Activated T-cell treated with anti-CD3 and anti-CD28 coated beads for 48 hours (primary cell): ENCODE data around the gene BLM.
"Not testable (repeated sequence)": the region's sequence is repeated elsewhere in the genome, so short reads cannot be mapped to it uniquely, and the experiment has no call there.

ENCODE experiments used
- DNase-seq: peaks from one replicate; pipeline ENCODE4 v3.0.0-alpha.2; 2020; ENCODE audit warnings: low read depth

BLM gene

DNA sequence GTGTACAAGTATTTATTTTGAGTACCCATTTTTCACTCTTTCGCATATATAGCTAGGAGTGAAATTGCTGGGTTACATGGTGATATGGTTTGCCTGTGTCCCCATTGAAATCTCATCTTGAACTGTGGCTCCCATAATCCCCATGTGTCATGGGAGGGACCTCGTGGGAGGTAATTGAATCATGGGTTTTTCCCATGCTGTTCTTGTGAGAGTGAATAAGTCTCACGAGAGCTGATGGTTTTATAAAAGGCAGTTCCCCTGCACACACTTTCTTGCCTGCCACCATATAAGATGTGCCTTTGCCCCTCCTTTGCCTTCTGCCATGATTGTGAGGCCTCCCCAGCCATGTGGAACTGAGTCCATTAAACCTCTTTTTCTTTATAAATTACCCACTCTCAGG is 23.4 kb downstream of the BLM start:
- not testable (repeated sequence) for DNase-seq

- DNase-seq: no peak
Measured at GRCh38 chr15:90742087-90742486, 24.9 kb downstream of the BLM start.

DNA sequence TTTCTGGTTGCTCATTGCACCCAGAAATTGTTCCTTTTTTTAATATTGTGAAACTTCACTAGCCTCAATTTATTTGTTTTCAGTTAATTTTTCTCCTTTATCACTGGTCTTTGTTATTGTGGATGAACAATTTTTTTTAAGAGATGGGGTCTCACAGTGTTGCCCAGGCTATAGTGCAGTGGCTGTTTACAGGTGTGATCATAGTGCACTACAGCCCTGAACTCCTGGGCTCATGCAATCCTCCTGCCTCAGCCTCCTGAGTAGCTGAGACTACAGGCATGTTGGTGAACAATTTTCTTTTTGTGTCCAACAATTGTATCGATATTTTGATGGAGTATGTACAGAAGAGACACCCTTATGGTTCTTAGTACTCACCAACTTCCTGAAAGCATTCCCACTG is 26.3 kb downstream of the BLM start:
- DNase-seq: no peak

DNA sequence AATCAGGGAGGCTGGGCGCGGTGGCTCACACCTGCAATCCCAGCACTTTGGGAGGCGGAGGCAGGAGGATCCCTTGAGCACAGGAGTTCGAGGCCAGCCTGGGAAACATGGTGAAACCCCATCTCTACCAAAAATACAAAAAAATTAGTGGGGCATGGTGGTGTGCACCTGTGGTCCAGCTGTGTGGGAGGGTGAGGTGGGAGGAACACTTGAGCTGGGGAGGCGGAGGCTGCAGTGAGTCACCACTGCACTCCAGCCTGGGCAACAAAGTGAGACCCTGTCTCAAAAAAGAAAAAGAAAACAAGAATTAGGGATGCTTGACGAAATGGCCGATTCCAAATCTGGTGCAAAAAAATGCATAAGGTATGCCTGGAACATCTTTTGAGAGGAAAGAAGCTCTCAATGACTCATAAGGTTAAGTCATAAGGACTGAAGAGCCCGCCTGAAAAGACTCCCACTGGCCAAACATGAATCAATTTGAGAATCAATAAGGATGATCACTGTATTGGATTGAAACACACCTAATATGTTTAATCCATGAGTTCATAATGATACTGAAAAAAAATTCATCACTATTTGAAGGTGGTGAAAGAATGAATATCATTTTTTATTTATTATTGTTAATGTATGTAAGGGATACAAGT is 27.7 kb downstream of the BLM start:
- DNase-seq: no peak

DNA sequence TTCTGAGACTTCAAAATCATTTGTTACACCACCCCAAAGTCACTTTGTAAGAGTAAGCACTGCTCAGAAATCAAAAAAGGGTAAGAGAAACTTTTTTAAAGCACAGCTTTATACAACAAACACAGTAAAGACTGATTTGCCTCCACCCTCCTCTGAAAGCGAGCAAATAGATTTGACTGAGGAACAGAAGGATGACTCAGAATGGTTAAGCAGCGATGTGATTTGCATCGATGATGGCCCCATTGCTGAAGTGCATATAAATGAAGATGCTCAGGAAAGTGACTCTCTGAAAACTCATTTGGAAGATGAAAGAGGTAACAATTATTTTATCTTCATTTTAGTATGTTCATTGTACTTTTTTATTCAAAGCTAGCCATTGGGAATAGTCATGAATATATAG is 32.6 kb downstream of the BLM start:
- no peak for DNase-seq

DNA sequence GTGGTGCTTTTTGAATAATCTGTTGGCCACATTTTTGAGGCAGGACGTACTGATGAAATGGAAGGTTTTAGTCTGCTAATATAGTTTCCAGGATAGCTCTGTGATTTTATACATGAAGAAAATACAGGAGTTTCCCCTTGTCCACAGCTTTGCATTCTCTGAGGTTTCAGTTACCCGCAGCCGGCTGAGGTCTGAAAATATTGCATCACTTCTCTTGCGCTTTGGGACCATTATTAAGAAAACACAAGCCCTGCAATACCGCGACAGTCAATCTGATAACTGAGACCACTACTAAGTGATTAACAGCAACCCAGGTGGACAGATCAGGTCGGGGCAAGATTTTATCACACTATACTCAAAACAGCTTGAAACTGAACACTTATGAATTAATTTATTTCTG is 33.0 kb downstream of the BLM start:
- DNase-seq: peak; percentile 22

GRCh38 chr15:90751300-90751825 is 34.2 kb downstream of the BLM start:
- no peak for DNase-seq

GRCh38 chr15:90756916-90757315 is 39.8 kb downstream of the BLM start:
- no peak for DNase-seq

DNA sequence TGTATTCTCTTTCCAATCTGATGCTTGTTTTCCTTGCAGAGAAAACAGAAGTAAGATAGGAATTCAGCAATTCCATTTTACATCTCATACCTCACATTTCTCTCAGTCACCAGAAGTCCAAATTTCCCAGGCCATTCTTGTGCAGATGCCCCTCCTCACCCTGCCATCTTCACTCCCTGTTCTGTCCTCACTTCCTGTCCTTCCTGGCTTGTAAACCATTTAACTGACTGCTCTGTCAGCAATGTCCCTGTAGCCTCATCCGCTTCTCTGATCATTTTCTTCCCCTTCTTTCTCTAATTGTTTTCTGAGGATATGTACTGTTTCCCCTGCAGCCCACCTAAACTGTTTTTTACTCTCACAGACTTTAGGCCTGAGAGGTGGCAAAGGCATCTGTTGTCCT is 40.3 kb downstream of the BLM start:
- DNase-seq: no peak

- DNase-seq: no peak
Measured at GRCh38 chr15:90760661-90761232, 43.6 kb downstream of the BLM start.

DNA sequence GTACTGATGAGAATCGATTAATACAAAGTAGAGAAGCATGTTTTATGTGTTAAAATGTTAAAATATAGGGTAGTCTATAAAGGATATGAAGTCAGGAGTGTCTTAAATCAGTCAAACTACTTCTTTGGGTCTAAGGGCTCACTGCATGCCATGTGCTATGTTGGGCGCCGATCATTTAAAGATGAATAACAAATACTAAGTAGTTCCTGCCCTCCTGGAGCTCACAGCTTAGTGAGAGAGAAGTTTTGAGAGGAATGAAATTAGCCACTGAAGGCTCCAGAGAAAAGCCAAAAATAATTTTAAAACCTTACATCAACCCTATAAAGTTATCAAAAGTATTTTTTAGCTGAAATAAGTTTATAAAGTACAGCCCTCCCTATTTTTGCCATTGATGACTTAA is 44.5 kb downstream of the BLM start:
- no peak for DNase-seq

- no peak for DNase-seq
Measured at GRCh38 chr15:90762109-90762508, 45.0 kb downstream of the BLM start.

GRCh38 chr15:90763366-90764099 is 46.4 kb downstream of the BLM start:
- no peak for DNase-seq

DNA sequence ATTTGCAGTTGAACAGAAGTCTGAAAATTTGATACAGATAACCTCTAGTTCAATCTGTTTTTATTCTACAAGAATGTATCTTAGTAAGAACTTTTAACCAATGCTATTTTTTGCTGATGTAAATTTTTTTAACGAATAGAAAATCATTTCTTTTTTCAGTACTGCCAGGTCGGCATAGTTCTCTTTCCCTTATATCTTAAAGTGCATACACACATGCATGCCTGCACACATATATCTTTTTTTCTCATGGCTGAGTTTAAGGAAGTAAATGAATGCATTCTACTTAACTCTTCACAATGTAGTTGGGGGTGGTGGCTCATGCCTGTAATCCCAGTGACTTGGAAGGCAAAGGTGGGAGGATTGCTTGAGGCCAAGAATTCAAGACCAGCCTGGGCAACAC is 48.4 kb downstream of the BLM start:
- no peak for DNase-seq

DNA sequence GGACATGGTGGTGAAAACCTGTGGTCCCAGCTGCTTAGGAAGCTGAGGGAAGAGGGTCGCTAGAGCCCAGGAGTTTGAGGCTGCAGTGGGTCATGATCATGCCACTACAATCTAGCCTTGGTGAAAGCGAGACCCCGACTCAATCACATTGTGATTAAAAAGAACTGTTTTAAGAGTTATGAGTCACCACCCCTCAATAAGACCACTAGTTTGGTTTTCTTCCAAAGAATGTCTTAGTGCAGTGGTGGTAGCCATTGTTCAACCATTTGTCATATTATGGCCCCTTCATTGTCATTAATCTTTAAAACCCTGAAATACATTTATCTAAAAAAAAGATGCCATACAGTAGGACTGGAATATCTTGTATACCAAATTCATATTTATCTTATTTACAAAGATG is 48.8 kb downstream of the BLM start:
- no peak for DNase-seq

GRCh38 chr15:90769375-90769774 is 52.2 kb downstream of the BLM start:
- no peak for DNase-seq

DNA sequence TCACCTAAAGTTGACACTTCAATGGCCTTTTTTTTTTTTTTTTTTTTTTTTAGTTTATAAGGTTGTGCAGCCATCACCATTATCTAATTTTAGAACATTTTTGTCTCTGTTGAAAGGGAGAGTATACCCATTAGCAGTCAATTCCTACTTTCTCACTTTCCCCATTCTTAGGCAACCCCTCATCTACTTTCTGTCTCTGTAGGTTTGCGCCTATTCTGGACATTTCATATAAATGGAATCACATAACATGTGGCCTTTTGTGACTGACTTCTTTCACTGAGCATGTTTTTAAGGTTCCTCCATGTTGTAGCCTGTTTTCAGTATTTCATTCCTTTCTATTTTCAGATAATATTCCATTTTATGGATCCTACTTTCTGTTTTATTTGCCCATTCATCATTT is 56.3 kb downstream of the BLM start:
- no peak for DNase-seq

- DNase-seq: no peak
Measured at GRCh38 chr15:90774731-90775514, 57.8 kb downstream of the BLM start.

- DNase-seq: no peak
Measured at GRCh38 chr15:90780916-90781315, 63.8 kb downstream of the BLM start.

- DNase-seq: no peak
Measured at GRCh38 chr15:90782442-90782841, 65.3 kb downstream of the BLM start.

DNA sequence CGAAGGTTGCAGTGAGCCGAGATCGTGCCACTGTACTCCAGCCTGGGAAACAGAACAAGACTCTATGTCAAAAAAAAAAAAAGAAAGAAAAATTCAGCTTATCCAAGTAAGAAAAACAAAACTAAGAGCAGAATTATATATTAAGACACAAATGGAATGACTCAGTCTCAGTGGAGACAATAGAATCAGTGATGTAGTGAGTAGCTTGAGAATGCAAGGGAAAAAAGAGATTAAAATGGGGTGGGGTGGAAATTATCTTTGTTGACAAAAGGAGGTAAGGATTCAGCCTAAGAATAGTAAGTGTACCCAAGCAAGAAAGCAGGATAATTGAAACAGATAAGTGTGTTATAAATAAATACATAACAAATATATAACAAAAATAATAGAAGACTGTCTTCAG is 70.7 kb downstream of the BLM start:
- DNase-seq: no peak

DNA sequence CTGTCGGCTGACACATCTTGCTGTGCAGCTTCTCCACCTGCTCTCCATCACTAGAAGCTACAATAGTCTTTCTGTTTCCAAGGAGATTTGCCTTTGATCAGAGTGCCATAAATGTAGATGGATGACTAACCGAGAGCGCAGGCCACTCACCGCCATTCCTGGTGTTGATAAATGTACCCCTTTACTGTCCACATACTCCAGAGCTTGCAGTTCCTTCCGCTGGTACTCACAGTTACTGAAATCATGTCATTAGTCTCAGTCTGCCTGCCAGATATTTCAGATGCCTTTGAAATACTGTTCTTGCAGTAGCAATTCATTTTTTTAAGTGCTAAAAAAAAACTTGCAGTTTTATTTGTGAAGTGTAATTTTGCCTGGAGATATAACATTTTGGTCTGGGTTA is 72.3 kb downstream of the BLM start:
- no peak for DNase-seq

DNA sequence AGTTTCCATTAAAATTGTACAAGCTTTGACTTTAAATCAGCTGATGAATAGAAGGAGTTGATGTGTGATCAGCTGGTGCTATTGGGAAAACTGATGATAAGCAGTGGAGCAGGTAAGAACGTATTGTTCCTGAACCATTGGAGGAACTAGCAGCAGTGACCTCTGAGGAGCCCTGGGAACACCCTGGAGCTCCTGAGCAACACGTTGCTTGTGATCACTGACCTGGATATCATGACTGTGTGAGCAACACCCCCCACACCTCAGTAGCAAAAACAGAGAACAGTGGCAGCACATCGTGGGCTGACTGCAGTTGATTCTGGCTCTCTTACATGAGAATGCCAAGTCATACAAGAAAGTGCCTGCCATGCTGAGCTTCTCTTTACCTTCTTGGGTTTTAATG is 72.9 kb downstream of the BLM start:
- no peak for DNase-seq
